ENCODE measurements around the gene FIG4. TPM values are rescaled to one million over a fixed set of nuclear protein-coding genes. Genes with fewer than 3 reads are reported as not detected.
"Not testable (repeated sequence)": the region's sequence is repeated elsewhere in the genome, so short reads cannot be mapped to it uniquely, and the experiment has no call there.

Gene FIG4
- total RNA-seq, 2 experiments from 2014 or later, result 12.1 to 13.5 TPM

GRCh38 chr6:109799129-109799528 is 108.0 kb downstream of the FIG4 start:
- DNase-seq (no peak), ATAC-seq (ENCODE audit: low read depth) (no peak)
- peaks cover 8% of the 10 kb centered on the region for H3K36me3 Mint-ChIP-seq
- no peak overlapping the region for H3K27ac Mint-ChIP-seq
- H3K9me3 Mint-ChIP-seq, result no peaks in the 10 kb centered on the region
- no peaks in the 10 kb centered on the region for H3K27me3 Mint-ChIP-seq
- no peak overlapping the region for H3K4me3 Mint-ChIP-seq
- POLR2A ChIA-PET, result no interaction called here
- H3K4me1 Mint-ChIP-seq, result peaks cover 6% of the 10 kb centered on the region

DNA sequence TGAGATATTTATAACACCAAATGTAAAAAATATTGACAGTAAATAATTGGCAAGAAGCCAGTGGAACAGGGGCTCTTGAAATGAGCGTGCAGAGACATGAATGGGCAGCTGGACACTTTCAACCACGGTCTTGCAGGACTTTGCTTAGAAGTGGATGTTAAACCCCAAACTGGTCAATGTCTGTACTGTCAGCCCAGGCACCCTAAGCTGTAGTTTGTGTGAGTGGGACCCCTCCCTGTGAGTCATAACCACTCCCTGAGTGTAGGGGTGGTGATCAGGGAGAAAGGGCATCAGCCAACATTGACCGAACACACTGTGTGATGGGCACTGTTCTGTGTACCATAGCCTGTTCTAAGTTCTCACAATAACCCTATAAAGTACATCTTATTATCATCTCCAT is 108.6 kb downstream of the FIG4 start:
- ATAC-seq (ENCODE audit: low read depth), result no peak
- H3K36me3 Mint-ChIP-seq, result peaks cover 8% of the 10 kb centered on the region
- POLR2A ChIA-PET, result no interaction called here

GRCh38 chr6:109800771-109801170 is 109.7 kb downstream of the FIG4 start:
- no peak overlapping the region for H3K27ac Mint-ChIP-seq
- H3K27me3 Mint-ChIP-seq, result no peaks in the 10 kb centered on the region
- DNase-seq, result no peak
- no peak overlapping the region for H3K4me3 Mint-ChIP-seq
- no peaks in the 10 kb centered on the region for H3K9me3 Mint-ChIP-seq
- peaks cover 5% of the 10 kb centered on the region for H3K4me1 Mint-ChIP-seq
- ATAC-seq (ENCODE audit: low read depth), result no peak
- POLR2A ChIA-PET, result no interaction called here
- peaks cover 8% of the 10 kb centered on the region for H3K36me3 Mint-ChIP-seq

More for the DNA sequence above, 108.6 kb downstream of the FIG4 start:
- no peaks in the 10 kb centered on the region for H3K9me3 Mint-ChIP-seq
- DNase-seq, result no peak
- H3K27ac Mint-ChIP-seq, result no peak overlapping the region
- peaks cover 6% of the 10 kb centered on the region for H3K4me1 Mint-ChIP-seq
- no peak overlapping the region for H3K4me3 Mint-ChIP-seq
- no peaks in the 10 kb centered on the region for H3K27me3 Mint-ChIP-seq

- POLR2A ChIA-PET, result no interaction called here
- DNase-seq, result no peak
- H3K4me1 Mint-ChIP-seq, result no peaks in the 10 kb centered on the region
- no peak for ATAC-seq (ENCODE audit: low read depth)
- no peaks in the 10 kb centered on the region for H3K9me3 Mint-ChIP-seq
- no peaks in the 10 kb centered on the region for H3K27me3 Mint-ChIP-seq
- H3K36me3 Mint-ChIP-seq, result peaks cover 8% of the 10 kb centered on the region
- no peak overlapping the region for H3K27ac Mint-ChIP-seq
- no peak overlapping the region for H3K4me3 Mint-ChIP-seq
Measured at GRCh38 chr6:109801794-109802193, 110.7 kb downstream of the FIG4 start.

DNA sequence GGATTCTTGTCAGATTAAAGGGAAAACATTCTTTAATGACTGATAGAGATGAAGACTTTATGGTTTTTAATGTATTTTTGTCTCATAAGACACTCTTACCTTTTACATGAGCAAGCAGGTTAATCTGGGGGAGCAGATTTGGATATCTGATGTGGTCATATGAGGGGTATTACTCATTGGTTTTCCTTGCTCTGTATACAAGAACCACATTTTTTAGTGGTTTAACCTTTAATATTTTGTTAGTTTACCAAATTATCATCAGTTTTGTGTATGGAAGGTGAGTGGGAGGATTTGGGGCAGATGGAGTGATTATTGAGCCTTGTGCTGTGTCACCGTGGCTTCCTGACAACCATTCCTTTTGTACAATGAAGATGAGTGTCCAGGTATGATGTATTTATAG is 112.9 kb downstream of the FIG4 start:
- no peak overlapping the region for H3K27ac Mint-ChIP-seq
- H3K27me3 Mint-ChIP-seq, result peaks cover 1% of the 10 kb centered on the region
- ATAC-seq (ENCODE audit: low read depth) (no peak), DNase-seq (no peak)
- H3K4me3 Mint-ChIP-seq, result no peak overlapping the region
- H3K36me3 Mint-ChIP-seq, result peaks cover 8% of the 10 kb centered on the region
- H3K9me3 Mint-ChIP-seq, result no peaks in the 10 kb centered on the region
- H3K4me1 Mint-ChIP-seq, result no peaks in the 10 kb centered on the region
- POLR2A ChIA-PET, result no interaction called here

DNA sequence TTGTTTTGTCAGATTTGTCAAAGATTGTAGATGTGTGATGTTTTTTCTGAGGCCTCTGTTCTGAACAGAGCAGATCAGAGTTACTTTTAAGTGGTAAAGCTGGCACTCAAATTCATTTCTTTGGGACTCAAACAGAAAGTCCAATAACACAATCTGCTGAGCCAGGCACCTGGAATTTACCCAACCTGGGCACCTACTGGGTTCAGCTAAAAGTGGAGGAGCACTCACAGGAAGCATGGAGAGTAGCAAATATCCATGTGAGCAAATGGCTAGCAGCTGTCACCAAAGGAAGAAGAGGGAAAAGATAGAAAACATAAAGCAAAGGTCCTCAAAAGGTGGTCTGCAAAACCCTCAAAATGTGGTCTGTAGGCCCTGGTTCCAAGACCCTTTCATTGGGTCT is 116.8 kb downstream of the FIG4 start:
- no peak overlapping the region for H3K27ac Mint-ChIP-seq
- DNase-seq (no peak), ATAC-seq (ENCODE audit: low read depth) (no peak)
- H3K27me3 Mint-ChIP-seq, result peaks cover 1% of the 10 kb centered on the region
- no peak overlapping the region for H3K4me3 Mint-ChIP-seq
- POLR2A ChIA-PET, result no interaction called here
- H3K4me1 Mint-ChIP-seq, result no peaks in the 10 kb centered on the region
- H3K9me3 Mint-ChIP-seq, result no peaks in the 10 kb centered on the region
- H3K36me3 Mint-ChIP-seq, result peaks cover 10% of the 10 kb centered on the region

DNA sequence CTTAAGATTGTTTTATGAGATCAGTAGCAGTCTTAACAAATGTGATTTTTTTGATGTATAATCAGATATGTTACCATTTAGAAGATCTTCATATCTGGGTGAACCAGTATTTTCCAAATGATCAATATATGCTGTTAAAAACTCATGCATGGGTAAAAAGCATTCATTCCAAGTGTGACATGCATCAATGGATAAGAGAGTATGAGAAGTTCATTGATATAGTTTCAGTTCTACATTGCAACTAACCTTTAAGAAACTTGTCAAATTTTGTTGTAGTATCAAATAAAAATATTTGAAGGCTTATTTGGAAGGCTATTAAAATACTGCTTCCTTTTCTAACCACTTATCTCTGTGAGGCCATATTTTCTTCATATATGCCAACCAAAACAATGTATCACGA is 117.7 kb downstream of the FIG4 start:
- POLR2A ChIA-PET, result no interaction called here

DNA sequence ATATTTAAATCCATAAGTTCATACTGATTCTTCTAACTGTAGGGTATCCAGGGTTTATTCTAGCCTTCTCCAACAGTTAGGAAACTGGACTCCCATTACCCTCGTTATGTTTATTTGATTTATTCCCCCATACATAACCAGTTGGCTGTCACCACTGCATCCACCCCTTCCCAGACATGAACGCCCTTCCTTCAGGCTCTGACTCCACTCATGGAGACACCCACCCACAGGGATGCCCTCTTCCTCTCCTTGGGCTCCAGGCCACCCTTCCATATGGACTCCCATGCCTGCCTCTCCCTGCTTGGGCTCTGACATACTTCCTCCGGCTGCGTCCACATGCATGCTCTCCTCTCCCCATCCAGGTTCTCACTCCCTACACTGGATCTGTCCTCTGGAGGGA is 124.0 kb downstream of the FIG4 start:
- Mint-ChIP-seq H3K27ac (no peak overlapping the region), H3K36me3 (peaks cover 2% of the 10 kb centered on the region), H3K27me3 (no peaks in the 10 kb centered on the region), H3K4me3 (no peak overlapping the region), H3K4me1 (peaks cover 3% of the 10 kb centered on the region), H3K9me3 (no peaks in the 10 kb centered on the region)
- DNase-seq (no peak), ATAC-seq (ENCODE audit: low read depth) (no peak)
- POLR2A ChIA-PET, result interaction anchor here (0.5 kb wide), 1 partner anchor 201 kb away, joined by 5 read pairs; no protein-coding TSS in a partner anchor

More for the DNA sequence above, 117.7 kb downstream of the FIG4 start:
- Mint-ChIP-seq H3K4me1 (peaks cover 3% of the 10 kb centered on the region), H3K9me3 (no peaks in the 10 kb centered on the region), H3K36me3 (peaks cover 10% of the 10 kb centered on the region), H3K27me3 (peaks cover 1% of the 10 kb centered on the region), H3K4me3 (no peak overlapping the region), H3K27ac (no peak overlapping the region)
- DNase-seq (no peak), ATAC-seq (ENCODE audit: low read depth) (no peak)

DNA sequence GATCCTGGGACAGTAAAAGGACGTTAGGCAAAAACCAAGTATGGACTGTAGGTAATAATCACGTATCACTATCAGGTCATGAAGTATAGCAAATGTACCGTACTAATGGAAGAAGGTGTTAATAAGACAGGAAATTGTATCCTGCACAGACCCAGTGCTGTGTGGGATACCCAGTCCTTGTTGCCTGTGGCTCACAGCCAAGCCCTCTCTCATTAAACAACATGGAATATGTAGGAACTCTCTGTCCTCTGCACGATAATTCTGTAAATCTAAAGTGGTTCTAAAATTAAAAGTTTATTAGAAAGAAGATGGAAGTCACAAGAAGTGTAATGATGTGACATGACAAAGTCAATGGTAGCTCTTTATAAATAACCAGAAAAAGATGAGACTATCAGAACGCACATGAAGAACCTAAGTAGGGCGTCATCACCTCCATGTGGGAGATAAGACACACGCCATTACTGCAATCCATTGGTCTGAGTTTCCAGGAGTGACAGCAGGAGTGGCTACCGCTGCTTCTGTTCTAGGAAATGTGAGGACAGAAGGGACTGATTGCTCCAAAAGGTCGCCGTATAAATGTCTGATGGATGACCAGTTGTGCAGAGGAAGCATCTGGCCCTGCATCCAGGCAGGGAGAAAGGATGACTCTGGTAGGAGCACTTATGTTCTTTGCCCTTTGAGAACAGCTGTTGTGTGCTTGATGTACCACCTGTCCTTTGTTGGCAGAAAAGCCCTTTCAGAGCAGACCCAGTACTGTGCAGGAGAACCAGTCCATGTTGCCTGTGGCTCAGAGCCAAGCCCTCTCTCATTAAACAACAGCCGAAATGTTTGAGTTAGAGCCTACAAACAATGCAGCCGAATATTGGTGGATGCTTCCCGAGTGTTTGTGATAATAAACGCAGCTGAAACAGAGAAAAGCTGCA is 125.6 kb downstream of the FIG4 start:
- H3K4me3 Mint-ChIP-seq, result no peak overlapping the region
- H3K27ac Mint-ChIP-seq, result no peak overlapping the region
- H3K9me3 Mint-ChIP-seq, result no peaks in the 10 kb centered on the region
- no peaks in the 10 kb centered on the region for H3K36me3 Mint-ChIP-seq
- no peak for ATAC-seq (ENCODE audit: low read depth)
- H3K4me1 Mint-ChIP-seq, result peaks cover 3% of the 10 kb centered on the region
- POLR2A ChIA-PET, result no interaction called here
- no peak for DNase-seq
- no peaks in the 10 kb centered on the region for H3K27me3 Mint-ChIP-seq

- Mint-ChIP-seq H3K27me3 (no peaks in the 10 kb centered on the region), H3K27ac (no peak overlapping the region), H3K4me1 (no peaks in the 10 kb centered on the region), H3K4me3 (no peak overlapping the region), H3K9me3 (no peaks in the 10 kb centered on the region), H3K36me3 (peaks cover 3% of the 10 kb centered on the region)
- POLR2A ChIA-PET, result no interaction called here
- DNase-seq (no peak), ATAC-seq (ENCODE audit: low read depth) (no peak)
Measured at GRCh38 chr6:109820706-109821350, 129.7 kb downstream of the FIG4 start.

DNA sequence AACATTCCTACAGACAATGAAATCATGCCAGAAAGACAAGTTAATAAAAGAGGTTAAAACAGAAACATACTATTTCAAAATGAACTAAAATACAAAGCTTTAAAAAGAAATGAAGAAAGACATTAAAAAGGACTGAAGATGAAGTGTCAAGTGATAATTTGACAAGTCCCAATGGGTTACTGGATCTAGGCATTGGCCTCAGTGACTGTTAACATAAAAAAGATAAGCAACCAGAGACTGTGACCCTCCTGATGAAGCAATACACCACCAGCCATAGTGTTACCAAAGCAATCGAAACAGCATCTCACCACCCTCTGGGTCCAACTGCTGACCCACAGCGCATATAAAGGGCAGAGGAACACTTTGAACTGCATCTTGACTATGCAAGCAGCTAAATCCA is 130.3 kb downstream of the FIG4 start:
- POLR2A ChIA-PET, result no interaction called here
- H3K4me3 Mint-ChIP-seq, result no peak overlapping the region
- no peak overlapping the region for H3K27ac Mint-ChIP-seq
- no peaks in the 10 kb centered on the region for H3K9me3 Mint-ChIP-seq
- H3K27me3 Mint-ChIP-seq, result no peaks in the 10 kb centered on the region
- no peaks in the 10 kb centered on the region for H3K4me1 Mint-ChIP-seq
- H3K36me3 Mint-ChIP-seq, result peaks cover 6% of the 10 kb centered on the region
- ATAC-seq (ENCODE audit: low read depth), result no peak
- no peak for DNase-seq

GRCh38 chr6:109824105-109824504 is 133.0 kb downstream of the FIG4 start:
- Mint-ChIP-seq H3K9me3 (no peaks in the 10 kb centered on the region), H3K27me3 (no peaks in the 10 kb centered on the region), H3K36me3 (peaks cover 7% of the 10 kb centered on the region), H3K27ac (no peak overlapping the region), H3K4me3 (no peak overlapping the region), H3K4me1 (no peaks in the 10 kb centered on the region)
- no peak for ATAC-seq (ENCODE audit: low read depth)
- POLR2A ChIA-PET, result no interaction called here
- no peak for DNase-seq

DNA sequence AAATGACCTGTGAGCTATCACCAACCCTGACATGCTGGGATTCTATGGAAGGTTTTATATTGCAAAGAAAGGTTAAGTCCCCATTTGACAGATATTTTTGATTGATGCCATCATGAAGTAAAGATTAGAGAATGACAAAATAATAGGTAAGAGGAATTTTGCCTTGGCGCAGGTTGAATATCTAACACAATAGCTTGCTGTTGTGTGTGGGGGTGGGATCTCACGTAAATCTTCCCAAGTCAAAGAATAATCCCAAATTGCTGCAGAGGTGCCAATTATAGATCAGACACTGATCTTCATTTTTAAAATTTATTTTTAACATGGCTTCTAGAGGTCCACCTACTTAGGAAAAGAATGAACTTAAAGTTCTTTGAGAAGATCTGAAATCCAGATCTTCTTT is 135.5 kb downstream of the FIG4 start:
- DNase-seq, result no peak
- Mint-ChIP-seq H3K27ac (no peak overlapping the region), H3K4me3 (no peak overlapping the region), H3K9me3 (peaks cover 9% of the 10 kb centered on the region), H3K27me3 (no peaks in the 10 kb centered on the region), H3K36me3 (peaks cover 18% of the 10 kb centered on the region), H3K4me1 (no peaks in the 10 kb centered on the region)
- no peak for ATAC-seq (ENCODE audit: low read depth)
- POLR2A ChIA-PET, result no interaction called here

- DNase-seq; POLR2A ChIA-PET; H3K4me3 Mint-ChIP-seq; H3K27ac Mint-ChIP-seq; ATAC-seq (ENCODE audit: low read depth); H3K27me3 Mint-ChIP-seq; H3K4me1 Mint-ChIP-seq: not testable (repeated sequence)
- peaks cover 13% of the 10 kb centered on the region for H3K36me3 Mint-ChIP-seq
- H3K9me3 Mint-ChIP-seq, result peaks cover 12% of the 10 kb centered on the region
Measured at GRCh38 chr6:109831352-109831751, 140.3 kb downstream of the FIG4 start.

Measured in activated naive CD8-positive, alpha-beta T cell treated with anti-CD3 and anti-CD28 coated beads, Interleukin-2, amount 10 ng/mL, durations not matched to agents 7 days and 5 days (primary cell).